ENCODE measurements around the gene AXDND1.
"Not testable (repeated sequence)": the region's sequence is repeated elsewhere in the genome, so short reads cannot be mapped to it uniquely, and the experiment has no call there.

The AXDND1 gene, protein sequence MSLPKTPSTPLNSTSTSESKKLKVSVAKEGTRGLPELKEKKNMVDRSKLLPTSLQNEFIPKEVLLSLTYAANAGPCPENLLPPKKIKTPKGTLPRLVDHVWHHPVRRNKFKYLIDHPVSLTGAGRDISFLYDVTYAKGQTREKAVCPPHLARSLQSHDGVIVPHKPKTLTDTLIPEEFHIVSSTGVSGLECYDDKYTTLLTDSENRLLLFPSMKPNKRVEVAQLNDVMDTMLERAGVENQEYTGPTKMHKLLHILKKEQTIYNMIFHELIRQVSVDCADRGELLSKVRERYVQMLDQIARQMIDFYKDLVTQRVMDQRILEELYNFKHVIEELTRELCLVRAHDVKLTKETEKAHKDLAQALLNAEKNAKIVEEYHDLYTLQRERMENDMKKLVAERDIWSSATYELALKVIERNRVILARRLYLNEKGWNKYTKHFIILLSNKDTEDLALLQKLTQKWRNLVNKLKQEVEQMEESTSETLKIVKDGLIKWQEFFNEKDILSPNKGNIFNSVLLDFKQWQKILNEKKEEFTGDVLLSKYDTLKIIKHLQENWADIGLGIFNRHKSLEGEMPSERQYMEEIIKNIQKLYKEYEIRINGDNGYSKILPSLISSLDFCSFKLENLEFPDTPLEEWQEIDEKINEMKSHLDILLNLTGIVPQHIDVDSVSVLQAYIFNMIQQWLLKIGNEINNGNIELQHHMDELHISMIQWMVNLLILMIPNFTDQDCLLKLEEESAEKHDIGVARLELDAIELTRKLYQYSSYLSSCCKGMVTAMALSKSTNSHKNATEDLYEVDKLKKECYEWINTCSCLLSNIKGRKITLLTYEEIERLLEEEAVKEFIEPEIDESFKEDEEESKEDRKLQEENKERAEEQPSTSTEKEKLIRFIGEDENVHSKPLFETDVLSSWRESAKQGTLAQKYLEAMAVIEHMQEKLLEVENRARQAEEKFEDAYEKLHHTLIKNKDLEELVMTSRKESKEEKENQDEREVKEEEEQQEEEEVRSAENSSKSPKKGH

DNA sequence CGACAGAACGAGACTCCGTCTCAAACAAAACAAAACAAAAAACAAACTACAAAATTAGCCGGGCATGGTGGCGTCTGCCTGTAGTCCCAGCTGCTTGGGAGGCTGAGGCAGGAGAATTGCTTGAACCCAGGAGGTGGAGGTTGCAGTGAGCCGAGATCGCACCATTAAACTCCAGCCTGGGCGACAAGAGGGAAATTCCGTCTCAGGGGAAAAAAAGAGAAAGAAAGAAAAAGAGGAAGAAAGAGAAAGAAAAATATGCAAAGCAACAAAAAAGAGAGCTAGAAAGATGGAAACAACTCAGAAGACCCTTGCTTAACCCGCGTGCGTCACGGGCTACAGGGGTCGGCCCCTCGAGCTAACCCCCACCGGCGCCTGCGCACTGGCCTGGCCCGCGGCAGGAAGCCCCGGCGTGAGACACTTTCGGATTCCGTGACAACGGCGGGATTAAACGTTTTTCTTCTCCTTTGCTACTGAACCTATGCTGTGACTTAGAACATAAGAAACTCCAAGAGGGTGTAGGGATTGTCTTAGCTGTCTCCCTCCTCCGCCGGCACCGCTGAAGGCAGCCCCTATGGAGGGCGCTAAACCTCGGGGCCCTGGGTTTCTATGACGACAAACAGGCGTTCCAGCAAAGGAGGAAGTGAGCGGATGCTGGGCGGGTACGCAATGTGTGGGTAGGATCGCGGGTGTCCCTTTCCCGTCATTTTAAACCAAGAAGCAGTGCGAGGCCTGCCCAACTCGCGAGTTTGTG is at the start of gene AXDND1:
Gene AXDND1, plus strand, starts transcription at position 630 of the 751 bp plus-strand sequence. CDS start 539 bp downstream, outside the sequence.
- DNase-seq = peak; percentile 84

DNA sequence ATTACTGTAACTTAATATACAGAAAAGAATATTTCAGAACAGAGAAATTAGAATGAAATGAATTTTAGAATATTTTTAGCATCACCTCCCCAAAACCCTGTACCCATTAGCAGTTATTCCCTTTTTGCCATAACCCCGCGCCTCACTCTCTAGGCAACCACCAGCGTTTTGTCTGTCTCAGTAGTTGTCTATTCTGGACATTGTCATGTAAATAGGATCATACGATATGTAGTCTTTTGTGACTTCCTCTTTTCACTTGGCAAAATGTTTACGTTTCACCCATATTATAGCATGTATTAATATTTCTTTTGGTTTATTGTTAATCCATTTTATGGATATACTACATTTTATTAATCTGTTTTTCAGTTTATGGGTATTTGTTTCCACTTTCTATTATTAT is 47.3 kb upstream of the AXDND1 start:
- no peak for DNase-seq

DNA sequence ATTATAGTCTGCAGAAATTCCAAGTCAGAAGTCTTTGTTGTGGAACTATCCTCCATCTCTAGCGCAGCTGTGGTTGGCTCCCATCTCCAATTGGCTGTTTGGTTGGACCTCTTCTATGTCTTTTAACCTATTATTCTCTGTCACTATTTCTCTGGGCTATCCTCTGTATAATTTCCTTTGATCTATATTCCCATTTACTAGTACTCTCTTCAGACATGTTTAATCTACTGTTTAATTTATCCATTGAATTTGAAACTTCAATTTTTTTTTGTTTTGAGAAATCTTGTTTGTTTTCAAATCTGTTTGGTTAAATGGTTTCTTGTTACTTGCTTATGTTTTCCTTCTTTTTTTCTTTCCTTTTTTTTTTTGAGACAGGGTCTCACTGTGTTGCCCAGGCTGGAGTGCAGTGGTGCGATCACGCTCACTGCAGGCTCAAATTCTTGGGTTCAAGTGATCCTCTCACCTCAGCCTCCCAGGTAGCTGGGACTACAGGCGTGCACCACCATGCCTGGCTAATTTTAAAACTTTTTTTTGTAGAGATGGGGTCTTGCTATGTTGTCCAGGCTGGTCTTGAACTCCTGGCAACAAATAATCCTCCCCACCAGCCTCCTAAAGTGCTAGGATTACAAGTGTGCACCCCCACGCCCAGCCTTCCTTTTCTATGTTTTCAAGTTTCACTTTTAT is 44.1 kb upstream of the AXDND1 start:
- DNase-seq = no peak

GRCh38 chr1:179322557-179322956 is 43.2 kb upstream of the AXDND1 start:
- DNase-seq = no peak

GRCh38 chr1:179323436-179323835 is 42.3 kb upstream of the AXDND1 start:
- no peak for DNase-seq

- DNase-seq = no peak
Measured at GRCh38 chr1:179325836-179326235, 39.9 kb upstream of the AXDND1 start.

GRCh38 chr1:179326746-179327145 is 39.0 kb upstream of the AXDND1 start:
- no peak for DNase-seq

- DNase-seq = no peak
Measured at GRCh38 chr1:179327196-179327595, 38.6 kb upstream of the AXDND1 start.

- no peak for DNase-seq
Measured at GRCh38 chr1:179327679-179328078, 38.1 kb upstream of the AXDND1 start.

GRCh38 chr1:179329862-179330261 is 35.9 kb upstream of the AXDND1 start:
- DNase-seq = no peak

- DNase-seq = no peak
Measured at GRCh38 chr1:179334440-179334839, 31.3 kb upstream of the AXDND1 start.

- no peak for DNase-seq
Measured at GRCh38 chr1:179337288-179337687, 28.5 kb upstream of the AXDND1 start.

- DNase-seq = no peak
Measured at GRCh38 chr1:179337942-179338560, 27.7 kb upstream of the AXDND1 start.

- DNase-seq = no peak
Measured at GRCh38 chr1:179340918-179341317, 24.9 kb upstream of the AXDND1 start.

GRCh38 chr1:179341943-179342547 is 23.7 kb upstream of the AXDND1 start:
- DNase-seq = no peak

DNA sequence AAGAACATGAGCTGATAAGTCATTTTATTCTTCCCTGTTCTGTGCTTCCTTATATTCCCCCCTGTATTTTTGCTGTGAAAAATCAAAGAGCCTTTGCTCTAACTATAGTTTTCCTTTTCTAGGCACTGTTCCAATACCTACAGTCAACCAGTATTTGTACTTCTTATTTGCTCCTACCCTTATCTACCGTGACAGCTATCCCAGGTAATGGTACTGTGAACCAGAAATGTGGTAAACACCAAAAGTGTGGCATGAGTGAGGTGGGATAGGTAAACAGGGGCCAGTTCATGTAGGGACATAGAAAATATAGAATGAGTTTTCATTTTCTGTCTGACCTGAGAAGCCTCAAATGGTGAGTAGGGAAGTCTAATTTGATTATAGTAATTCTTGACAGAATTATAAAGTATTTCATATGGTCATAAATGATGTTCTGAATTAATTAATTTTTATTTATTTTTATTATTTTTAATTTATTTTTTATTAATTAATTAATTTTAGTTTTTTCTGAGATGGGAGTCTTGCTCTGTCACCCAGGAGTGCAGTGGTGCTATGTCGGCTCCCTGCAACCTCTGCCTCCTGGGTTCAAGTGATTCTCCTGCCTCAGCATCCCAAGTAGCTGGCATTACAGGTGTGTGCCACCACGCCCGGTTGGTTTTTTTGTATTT is 22.9 kb upstream of the AXDND1 start:
- DNase-seq = no peak

DNA sequence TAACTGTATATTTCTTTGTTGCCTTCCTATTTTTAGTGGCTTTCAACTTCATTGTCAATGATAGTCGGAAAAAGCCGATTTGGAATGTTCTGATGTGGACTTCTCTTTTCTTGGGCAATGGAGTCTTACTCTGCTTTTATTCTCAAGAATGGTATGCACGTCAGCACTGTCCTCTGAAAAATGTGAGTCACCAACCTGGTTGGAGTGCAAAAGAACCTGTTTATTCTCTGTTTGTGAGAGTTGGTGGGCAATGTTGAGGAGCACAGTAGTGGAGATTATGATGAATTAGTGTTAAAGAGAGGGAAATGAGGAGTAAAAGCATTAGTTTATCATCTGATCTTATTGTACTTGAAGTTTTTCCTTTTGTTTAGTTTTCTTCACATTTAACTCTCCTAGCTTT is 14.5 kb upstream of the AXDND1 start:
- DNase-seq = no peak

GRCh38 chr1:179352236-179352635 is 13.5 kb upstream of the AXDND1 start:
- no peak for DNase-seq

GRCh38 chr1:179353546-179353945 is 12.2 kb upstream of the AXDND1 start:
- no peak for DNase-seq

DNA sequence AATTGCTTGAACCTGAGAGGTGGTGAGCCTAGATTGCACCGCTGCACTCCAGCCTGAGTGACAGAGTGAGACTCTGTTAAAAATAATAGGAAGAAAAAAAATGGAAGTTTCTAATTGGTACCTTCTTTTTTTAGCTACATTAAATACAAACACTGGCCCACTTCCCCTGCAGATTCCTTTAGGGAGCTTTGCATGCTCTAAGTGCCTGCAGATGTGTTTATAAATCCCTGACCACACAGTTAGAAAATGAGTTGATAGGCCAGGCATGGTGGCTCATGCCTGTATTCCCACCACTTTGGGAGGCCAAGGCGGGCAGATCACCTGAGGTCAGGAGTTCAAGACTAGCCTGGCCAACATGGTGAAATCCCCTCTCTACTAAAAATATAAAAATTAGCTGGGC is 4.1 kb upstream of the AXDND1 start:
- not testable (repeated sequence) for DNase-seq

Data from NCI-H2227 treated with DMSO at 0.1 percent for 48 hours (cell line).